HEK293 (cell line): ENCODE results near the gene MOSMO.

Experiments
- CTCF ChIA-PET: fragments of 350-600 bp; formaldehyde crosslinking; extraction: SDS; loops from one replicate; lab custom pipeline; 2021; ENCODE audit warnings: antibody characterized with exemption; lab: Yijun Ruan, JAX
- POLR2A ChIA-PET: fragments of 300-600 bp; formaldehyde crosslinking; extraction: SDS; loops from one replicate; lab custom pipeline; 2020; ENCODE audit warnings: antibody characterized with exemption, inconsistent platforms; lab: Yijun Ruan, JAX
- H3K27ac ChIP-seq: fragments of 200-500 bp; sonication (Bioruptor generic); 2 replicates; pipeline ENCODE4 v1.5.1; 2014; ENCODE audit warnings: low read depth, low read length, control low read depth, inconsistent platforms; ENCODE audit errors: extremely low read depth
- H3K36me3 ChIP-seq, 2 experiments: fragments of 200-500 bp in 1 of 2; sonication (Bioruptor generic) in 1 of 2; 1 replicate in 1 of 2; 2 replicates in 1 of 2; pipeline ENCODE4 v1.5.1; 2014 to 2017; ENCODE audit warnings: inconsistent platforms in 2 of 2, low read length in 2 of 2; ENCODE audit not compliant: control insufficient read depth in 2 of 2, insufficient read depth in 1 of 2
- H3K4me1 ChIP-seq: fragments of 200-500 bp; sonication (Bioruptor generic); 2 replicates; pipeline ENCODE4 v1.5.1; 2014; ENCODE audit warnings: mild to moderate bottlenecking, low read length, inconsistent platforms; ENCODE audit not compliant: control insufficient read depth, insufficient read depth
- H3K4me3 ChIP-seq: 2 replicates; pipeline ENCODE4 v1.5.1; 2011; ENCODE audit warnings: low read depth, mild to moderate bottlenecking, control low read depth, low read length, moderate library complexity
- H3K9me3 ChIP-seq: fragments of 200-500 bp; sonication (Bioruptor generic); 2 replicates; pipeline ENCODE4 v1.5.1; 2014; ENCODE audit warnings: low read depth, low read length, inconsistent platforms; ENCODE audit not compliant: control insufficient read depth, insufficient read depth
- CTCF ChIP-seq: fragments of 450-650 bp; formaldehyde crosslinking; IDR thresholded peaks from 2 replicates; pipeline ENCODE4 v1.5.1; 2016; ENCODE audit warnings: missing biosample characterization, missing genetic modification characterization
- GLIS2 ChIP-seq: fragments of 450-650 bp; formaldehyde crosslinking; IDR thresholded peaks from 2 replicates; pipeline ENCODE4 v1.5.1; 2016; ENCODE audit warnings: missing biosample characterization, missing genetic modification characterization
- HOXC10 ChIP-seq: sonication (generic); formaldehyde crosslinking; IDR thresholded peaks from 2 replicates; pipeline ENCODE4 v1.8.1; 2023; ENCODE audit warnings: mild to moderate bottlenecking, missing genetic modification reagents
- IKZF3 ChIP-seq: fragments of 450-650 bp; IDR thresholded peaks from 2 replicates; pipeline ENCODE4 v1.5.0; 2018; ENCODE audit warnings: missing biosample characterization, mild to moderate bottlenecking, missing genetic modification characterization, moderate library complexity
- KLF10 ChIP-seq: fragments of 450-650 bp; IDR thresholded peaks from 2 replicates; pipeline ENCODE4 v1.5.1; 2018; ENCODE audit warnings: missing biosample characterization, mild to moderate bottlenecking, missing genetic modification characterization
- OSR2 ChIP-seq: fragments of 450-650 bp; formaldehyde crosslinking; IDR thresholded peaks from 2 replicates; pipeline ENCODE4 v1.5.1; 2016; ENCODE audit warnings: missing biosample characterization, missing genetic modification characterization
- SCRT2 ChIP-seq: fragments of 450-650 bp; formaldehyde crosslinking; IDR thresholded peaks from 2 replicates; pipeline ENCODE4 v1.5.1; 2016; ENCODE audit warnings: missing biosample characterization, missing genetic modification characterization
- ZBTB10 ChIP-seq: fragments of 450-650 bp; formaldehyde crosslinking; IDR thresholded peaks from 2 replicates; pipeline ENCODE4 v1.5.1; 2016; ENCODE audit warnings: missing biosample characterization, missing genetic modification characterization
- ZBTB11 ChIP-seq: fragments of 450-650 bp; formaldehyde crosslinking; conservative IDR thresholded peaks from 2 replicates; pipeline ENCODE4 v1.5.1; 2016; ENCODE audit warnings: low read depth, missing biosample characterization, missing genetic modification characterization
- ZBTB17 ChIP-seq: fragments of 450-650 bp; formaldehyde crosslinking; IDR thresholded peaks from 2 replicates; pipeline ENCODE4 v1.5.1; 2016; ENCODE audit warnings: missing biosample characterization, missing genetic modification characterization
- ZBTB44 ChIP-seq: fragments of 450-650 bp; IDR thresholded peaks from 2 replicates; pipeline ENCODE4 v1.5.1; 2018; ENCODE audit warnings: missing biosample characterization, mild to moderate bottlenecking, missing genetic modification characterization
- ZNF239 ChIP-seq: fragments of 450-650 bp; formaldehyde crosslinking; IDR thresholded peaks from 2 replicates; pipeline ENCODE4 v1.5.1; 2016; ENCODE audit warnings: missing biosample characterization, missing genetic modification characterization
- ZNF24 ChIP-seq: fragments of 450-650 bp; formaldehyde crosslinking; IDR thresholded peaks from 2 replicates; pipeline ENCODE4 v1.5.1; 2016; ENCODE audit warnings: missing biosample characterization, missing genetic modification characterization
- ZNF350 ChIP-seq: fragments of 450-650 bp; formaldehyde crosslinking; IDR thresholded peaks from 2 replicates; pipeline ENCODE4 v1.5.0; 2017; ENCODE audit warnings: missing biosample characterization, mild to moderate bottlenecking, missing genetic modification characterization
- ZNF394 ChIP-seq: fragments of 450-650 bp; formaldehyde crosslinking; IDR thresholded peaks from 2 replicates; pipeline ENCODE4 v1.5.1; 2016; ENCODE audit warnings: missing biosample characterization, missing genetic modification characterization, mild to moderate bottlenecking, moderate library complexity, borderline replicate concordance
- ZNF530 ChIP-seq: fragments of 450-650 bp; formaldehyde crosslinking; IDR thresholded peaks from 2 replicates; pipeline ENCODE4 v1.5.1; 2016; ENCODE audit warnings: low read depth, missing biosample characterization, missing genetic modification characterization
- ZNF544 ChIP-seq: fragments of 450-650 bp; formaldehyde crosslinking; IDR thresholded peaks from 2 replicates; pipeline ENCODE4 v1.5.0; 2017; ENCODE audit warnings: missing biosample characterization, missing genetic modification characterization
- ZNF549 ChIP-seq: fragments of 450-650 bp; IDR thresholded peaks from 2 replicates; pipeline ENCODE4 v1.5.1; 2018; ENCODE audit warnings: missing biosample characterization, missing genetic modification characterization, mild to moderate bottlenecking, inconsistent platforms, moderate library complexity
- ZNF692 ChIP-seq: fragments of 450-650 bp; formaldehyde crosslinking; IDR thresholded peaks from 2 replicates; pipeline ENCODE4 v1.5.1; 2016; ENCODE audit warnings: missing biosample characterization, missing genetic modification characterization
- ZNF791 ChIP-seq: fragments of 450-650 bp; formaldehyde crosslinking; IDR thresholded peaks from 2 replicates; pipeline ENCODE4 v1.5.1; 2016; ENCODE audit warnings: missing biosample characterization, missing genetic modification characterization

Gene MOSMO

GRCh38 chr16:21990381-21990944, 17.4 kb upstream of the MOSMO start (continued):
- no peak for TF ChIP-seq ZBTB11
- no peak for TF ChIP-seq SCRT2 (tag by site-specific recombination)
- no peak for TF ChIP-seq ZBTB44 (tag by site-specific recombination)
- no peak for TF ChIP-seq ZBTB10 (tag by site-specific recombination)
- TF ChIP-seq ZNF24 (tag by site-specific recombination), result no peak

GRCh38 chr16:21991621-21992020, 16.3 kb upstream of the MOSMO start:
- H3K27ac ChIP-seq, result no peak overlapping the region
- POLR2A ChIA-PET, result no interaction called here
- H3K36me3 ChIP-seq, result peaks cover 0 to 3% of the 10 kb centered on the region in 2 experiments; a peak in 1 of 3 replicates
- CTCF ChIA-PET, result interaction anchor here (1.5 to 2.8 kb wide), 3 partner anchors 91 to 197 kb away, joined by 3 to 11 read pairs (median 4); no protein-coding TSS in a partner anchor
- H3K4me3 ChIP-seq, result no peak overlapping the region
- H3K4me1 ChIP-seq, result peaks cover 13% of the 10 kb centered on the region
- H3K9me3 ChIP-seq, result no peaks in the 10 kb centered on the region
- no peak for TF ChIP-seq ZNF350 (tag by site-specific recombination)
- no peak for TF ChIP-seq KLF10 (tag by site-specific recombination)
- TF ChIP-seq ZNF530, result no peak
- TF ChIP-seq ZNF544, result no peak
- TF ChIP-seq IKZF3 (tag by site-specific recombination), result no peak
- TF ChIP-seq ZNF394 (tag by site-specific recombination), result no peak
- no peak for TF ChIP-seq ZNF791 (tag by site-specific recombination)
- TF ChIP-seq ZBTB17 (tag by site-specific recombination), result no peak
- TF ChIP-seq GLIS2 (tag by site-specific recombination), result no peak
- TF ChIP-seq CTCF, result no peak
- TF ChIP-seq HOXC10 (CRISPR knock-in tag), result no peak
- no peak for TF ChIP-seq ZNF549 (tag by site-specific recombination)
- TF ChIP-seq OSR2 (tag by site-specific recombination), result no peak
- TF ChIP-seq ZNF692, result no peak
- TF ChIP-seq ZBTB11, result no peak
- no peak for TF ChIP-seq ZNF239
